ENCODE results near the gene LRMDA.
"Not testable (repeated sequence)": the region's sequence is repeated elsewhere in the genome, so short reads cannot be mapped to it uniquely, and the experiment has no call there.

LRMDA gene

GRCh38 chr10:76126607-76127527 is 695.4 kb downstream of the LRMDA start:
- H3K4me3 ChIP-seq (ENCODE audit: low read depth, low read length) = no peak overlapping the region

- H3K4me3 ChIP-seq (ENCODE audit: low read depth, low read length) = no peak overlapping the region
Measured at GRCh38 chr10:76127984-76128589, 696.7 kb downstream of the LRMDA start.

GRCh38 chr10:76129213-76129612 is 697.8 kb downstream of the LRMDA start:
- no peak overlapping the region for H3K4me3 ChIP-seq (ENCODE audit: low read depth, low read length)

DNA sequence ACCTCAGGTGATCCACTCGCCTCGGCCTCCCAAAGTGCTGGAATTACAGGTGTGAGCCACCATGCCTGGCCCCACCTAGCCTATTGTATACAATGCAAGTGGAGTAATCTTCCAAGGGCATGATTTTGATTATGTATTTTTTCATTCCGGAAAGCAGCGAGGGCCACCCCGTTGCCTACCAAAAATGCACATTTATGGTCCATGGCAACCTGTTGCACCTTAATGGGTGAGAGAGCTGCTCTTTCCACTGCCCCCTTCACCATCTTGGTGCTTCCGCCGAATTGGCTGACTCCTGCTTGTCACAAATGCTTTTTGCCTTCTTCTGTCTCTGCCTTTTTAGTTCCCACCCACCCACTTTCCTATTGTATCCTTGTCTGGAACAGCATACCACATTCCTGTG is 699.5 kb downstream of the LRMDA start:
- no peak overlapping the region for H3K4me3 ChIP-seq (ENCODE audit: low read depth, low read length)

DNA sequence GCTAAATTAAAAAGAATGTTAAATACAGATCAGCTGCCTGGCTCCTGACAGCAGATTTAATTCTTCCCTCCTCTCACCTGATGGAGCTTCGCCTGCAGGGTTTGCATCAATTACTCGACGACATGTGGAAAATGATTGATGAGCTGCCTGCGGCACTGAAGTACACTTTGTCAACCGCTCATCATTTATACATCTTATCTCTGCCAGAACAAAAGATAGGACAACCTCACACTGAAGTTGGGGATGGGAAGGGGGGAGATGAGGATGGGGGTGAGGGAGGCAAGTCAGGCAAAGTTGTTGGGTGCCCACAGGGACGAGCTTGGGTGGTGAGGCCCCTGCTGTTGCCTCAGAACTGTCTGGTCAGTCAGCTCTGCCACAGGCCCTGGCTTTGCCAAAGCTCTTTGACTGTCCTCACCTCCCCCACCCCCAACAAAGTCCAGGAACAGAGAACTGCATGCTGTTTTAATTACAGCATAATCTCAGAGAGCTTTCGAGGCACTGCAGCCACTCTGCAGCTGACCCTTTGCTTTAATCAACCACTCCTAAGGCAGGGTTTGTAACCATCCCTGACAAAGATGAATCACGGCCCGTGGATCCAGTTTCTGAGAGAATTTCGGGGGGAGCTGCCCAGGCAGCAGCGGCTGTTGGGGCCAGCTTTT is 702.3 kb downstream of the LRMDA start:
- H3K4me3 ChIP-seq (ENCODE audit: low read depth, low read length) = no peak overlapping the region

DNA sequence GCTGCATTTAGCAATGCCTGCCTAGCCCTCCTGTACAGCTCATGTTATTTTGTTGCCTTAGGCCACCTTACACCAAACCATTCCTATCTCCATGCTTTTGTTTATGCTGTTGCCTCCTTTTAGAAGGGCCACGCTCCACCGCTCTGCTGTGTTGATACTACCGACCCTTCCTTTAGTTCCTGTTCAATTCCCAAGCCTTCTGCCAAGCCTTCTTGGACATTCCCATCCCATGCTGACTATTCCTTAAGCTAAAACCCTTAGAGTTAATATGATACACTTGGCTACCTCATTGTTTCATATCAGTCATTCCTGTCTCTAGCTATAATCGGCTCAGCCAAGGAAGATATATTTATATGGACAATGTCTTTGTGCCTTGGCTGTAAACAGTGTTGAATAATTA is 705.5 kb downstream of the LRMDA start:
- no peak overlapping the region for H3K4me3 ChIP-seq (ENCODE audit: low read depth, low read length)

GRCh38 chr10:76138286-76138685 is 706.9 kb downstream of the LRMDA start:
- no peak overlapping the region for H3K4me3 ChIP-seq (ENCODE audit: low read depth, low read length)

- no peak overlapping the region for H3K4me3 ChIP-seq (ENCODE audit: low read depth, low read length)
Measured at GRCh38 chr10:76138906-76139305, 707.5 kb downstream of the LRMDA start.

- no peak overlapping the region for H3K4me3 ChIP-seq (ENCODE audit: low read depth, low read length)
Measured at GRCh38 chr10:76139431-76139830, 708.0 kb downstream of the LRMDA start.

GRCh38 chr10:76141376-76141775 is 710.0 kb downstream of the LRMDA start:
- H3K4me3 ChIP-seq (ENCODE audit: low read depth, low read length) = no peak overlapping the region

DNA sequence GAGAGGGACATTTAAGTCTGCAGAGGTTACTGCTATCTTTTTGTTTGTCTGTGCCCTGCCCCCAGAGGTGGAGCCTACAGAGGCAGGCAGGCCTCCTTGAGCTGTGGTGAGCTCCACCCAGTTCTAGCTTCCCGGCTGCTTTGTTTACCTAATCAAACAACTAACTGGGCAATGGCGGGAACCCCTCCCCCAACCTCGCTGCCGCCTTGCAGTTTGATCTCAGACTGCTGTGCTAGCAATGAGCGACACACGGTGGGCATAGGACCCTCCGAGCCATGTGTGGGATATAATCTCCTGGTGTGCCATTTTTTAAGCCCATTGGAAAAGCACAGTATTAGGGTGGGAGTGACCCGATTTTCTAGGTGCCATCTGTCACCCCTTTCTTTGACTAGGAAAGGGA is 716.8 kb downstream of the LRMDA start:
- not testable (repeated sequence) for H3K4me3 ChIP-seq (ENCODE audit: low read depth, low read length)

DNA sequence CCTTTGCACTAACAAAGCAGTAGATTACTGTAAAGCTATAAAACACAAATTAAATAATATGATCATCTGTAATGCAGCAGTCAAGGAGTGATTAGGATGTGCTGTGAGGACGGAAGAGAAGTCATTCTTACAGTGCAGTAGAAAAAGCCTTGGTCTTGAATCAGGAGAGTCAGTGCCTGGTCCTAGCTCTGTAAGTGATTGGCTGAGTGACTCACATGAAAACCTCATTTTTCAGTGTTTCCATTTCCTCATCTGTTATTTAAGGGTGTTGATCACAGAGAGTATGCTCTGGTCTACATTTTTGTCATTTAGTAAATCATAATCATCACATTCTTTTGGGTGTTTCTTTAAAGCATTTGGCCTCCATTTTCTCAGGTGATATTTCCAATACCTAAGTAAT is 717.8 kb downstream of the LRMDA start:
- no peak overlapping the region for H3K4me3 ChIP-seq (ENCODE audit: low read depth, low read length)

DNA sequence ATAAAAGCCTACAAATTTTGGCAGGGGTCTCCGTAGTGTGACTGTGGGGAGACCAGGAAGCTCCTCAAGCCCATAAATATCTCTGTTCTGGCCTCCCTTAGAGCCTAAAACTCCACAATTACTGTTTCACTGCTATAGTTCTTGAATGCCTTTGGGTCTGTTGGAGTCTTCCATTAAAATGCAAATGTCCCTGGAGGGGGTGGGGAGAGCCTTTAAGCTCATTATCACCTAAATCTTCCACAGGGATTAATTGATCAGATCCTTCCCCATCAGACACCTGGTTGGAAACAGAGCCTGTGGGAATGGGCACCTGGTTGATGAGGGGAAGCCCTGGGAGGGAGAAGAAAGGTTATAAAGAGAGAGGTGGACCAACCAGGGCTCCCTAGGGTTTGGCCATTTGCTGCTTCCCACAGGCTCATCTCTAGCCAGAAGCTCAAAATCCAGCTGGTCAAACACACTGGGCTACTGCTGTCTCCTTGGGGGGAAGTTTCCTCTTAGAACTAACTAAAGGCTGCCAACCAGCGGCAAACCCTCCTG is 718.2 kb downstream of the LRMDA start:
- no peak overlapping the region for H3K4me3 ChIP-seq (ENCODE audit: low read depth, low read length)

DNA sequence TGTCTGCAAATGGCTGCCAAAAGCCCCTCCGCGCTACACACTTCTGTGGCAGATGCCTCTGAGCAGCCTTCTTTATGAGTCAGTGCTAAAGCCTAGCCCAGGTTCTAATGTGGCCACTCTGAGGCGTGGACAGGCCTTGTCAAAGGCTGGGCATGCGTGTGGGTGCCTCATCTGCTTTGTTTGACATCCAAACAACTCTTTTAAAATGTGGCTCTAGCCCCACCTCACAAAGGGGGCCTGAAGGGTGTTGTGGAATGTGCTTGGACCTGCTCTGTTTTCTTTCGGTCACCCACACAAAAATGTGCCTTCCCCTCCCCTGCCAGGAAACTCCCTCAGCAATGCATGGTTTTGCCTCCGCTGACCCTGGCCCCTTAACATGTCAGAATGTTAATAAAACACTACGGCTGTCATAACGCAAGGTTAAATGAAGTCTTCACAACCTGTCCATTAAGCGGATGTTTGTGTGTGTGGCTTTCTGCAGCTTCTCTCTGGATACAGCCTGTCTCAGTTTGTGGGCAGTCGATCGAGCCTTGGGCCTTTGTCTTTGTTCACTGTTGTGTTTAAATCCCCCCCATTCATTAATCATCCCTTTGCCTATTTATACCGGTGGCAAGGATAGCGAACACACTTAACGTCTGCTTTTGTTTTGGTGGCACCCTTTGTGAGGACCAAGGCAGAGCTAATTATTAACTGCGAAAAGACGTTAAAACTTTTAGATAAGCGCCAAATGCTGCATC is 718.9 kb downstream of the LRMDA start:
- no peak overlapping the region for H3K4me3 ChIP-seq (ENCODE audit: low read depth, low read length)

DNA sequence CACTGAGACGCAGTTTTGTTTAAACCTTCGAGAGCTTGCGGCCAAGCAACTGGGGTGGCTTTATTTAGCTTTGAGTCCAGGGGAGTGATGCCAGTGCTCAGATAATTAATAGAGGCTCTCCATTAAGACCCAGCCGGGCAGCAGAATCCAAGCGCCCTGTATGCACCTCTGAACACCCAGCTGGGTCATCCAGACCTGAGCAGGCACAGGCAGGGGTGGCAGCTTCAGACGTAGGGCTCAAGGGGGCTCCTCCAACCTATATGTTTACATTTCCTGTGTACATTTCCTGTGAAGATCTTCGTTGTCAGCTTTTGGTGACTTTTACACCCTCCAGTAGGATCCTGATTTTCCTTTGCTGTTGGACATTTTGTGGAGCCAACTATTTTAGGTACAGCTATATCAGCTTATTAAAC is 719.5 kb downstream of the LRMDA start:
- no peak overlapping the region for H3K4me3 ChIP-seq (ENCODE audit: low read depth, low read length)

DNA sequence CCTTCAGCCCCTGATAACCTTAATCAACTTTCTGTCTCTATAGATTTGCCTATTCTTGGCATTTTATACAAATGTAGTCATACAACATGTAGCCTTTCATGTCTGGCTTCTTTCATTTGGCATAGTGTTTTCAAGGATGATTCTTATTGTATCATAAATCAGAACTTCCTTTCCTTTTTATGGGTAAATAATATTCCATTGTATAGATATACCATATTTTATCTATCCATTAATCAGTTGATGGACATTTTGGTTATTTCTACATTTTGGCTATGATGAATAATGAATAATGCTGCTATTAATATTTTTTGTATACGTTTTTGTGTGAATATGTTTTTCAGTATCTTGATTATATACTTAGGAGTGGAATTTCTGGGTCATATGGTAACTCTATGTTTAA is 720.8 kb downstream of the LRMDA start:
- H3K4me3 ChIP-seq (ENCODE audit: low read depth, low read length) = no peak overlapping the region

DNA sequence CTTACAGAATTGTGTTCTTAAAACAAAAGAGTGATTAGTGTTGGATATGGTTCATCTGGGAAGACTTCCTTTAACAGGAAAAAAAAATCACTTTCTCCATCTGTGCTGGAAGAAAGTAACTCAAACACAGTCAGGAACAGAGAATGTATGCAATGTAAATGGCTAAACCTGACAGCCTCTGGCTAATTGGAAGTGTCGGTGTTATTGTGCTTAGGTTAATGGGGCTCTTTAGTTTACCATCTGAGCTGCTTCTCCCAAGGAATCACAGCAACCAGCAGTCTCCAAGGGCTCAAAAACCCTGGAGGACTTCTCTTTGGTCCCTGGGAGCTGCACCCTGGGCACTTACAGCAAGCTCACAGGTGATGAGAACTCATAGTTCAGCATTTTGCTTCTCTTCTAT is 724.5 kb downstream of the LRMDA start:
- H3K4me3 ChIP-seq (ENCODE audit: low read depth, low read length) = no peak overlapping the region

- no peak overlapping the region for H3K4me3 ChIP-seq (ENCODE audit: low read depth, low read length)
Measured at GRCh38 chr10:76160446-76161300, 729.2 kb downstream of the LRMDA start.

- H3K4me3 ChIP-seq (ENCODE audit: low read depth, low read length) = no peak overlapping the region
Measured at GRCh38 chr10:76161301-76161582, 729.8 kb downstream of the LRMDA start.

DNA sequence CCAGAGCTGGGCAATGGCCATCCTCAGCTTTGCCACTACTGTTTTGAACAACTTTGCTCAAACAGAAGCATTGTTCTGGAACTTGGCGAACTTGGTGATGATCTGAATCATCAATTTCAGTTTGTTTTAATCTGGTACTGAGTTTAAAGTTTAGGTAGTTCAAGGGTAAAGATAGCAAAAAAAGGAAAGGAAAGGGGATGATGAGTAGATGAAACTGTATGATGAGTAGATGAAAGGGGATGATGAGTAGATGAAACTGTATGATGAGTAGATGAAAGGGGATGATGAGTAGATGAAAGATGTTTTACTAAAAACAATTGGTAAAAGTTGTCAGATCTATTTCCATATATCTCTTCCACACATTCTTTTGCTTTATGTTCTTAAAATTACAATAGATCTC is 737.0 kb downstream of the LRMDA start:
- H3K4me3 ChIP-seq (ENCODE audit: low read depth, low read length) = no peak overlapping the region
